Lower leg skin (tissue), 4 donors: Measurements from ENCODE around the gene WNT2. TPM values are rescaled to one million over a fixed set of nuclear protein-coding genes. Genes with fewer than 3 reads are reported as not detected.

ENCODE experiments used
- DNase-seq, 2 donors: peaks; one replicate each; pipeline ENCODE4 v3.0.0-alpha.2; 2019; ENCODE audit warnings: low spot score in 2 of 2
- H3K4me3 ChIP-seq: fragments of 200-600 bp; sonication (generic); 2 replicates; pipeline ENCODE4 v1.5.1; 2017; ENCODE audit warnings: mild to moderate bottlenecking, low read depth; ENCODE audit not compliant: poor library complexity, severe bottlenecking
- POLR2A ChIP-seq, 2 donors: fragments of 450-650 bp; IDR thresholded peaks; one replicate each; pipeline ENCODE4 v1.6.1; 2016 to 2017; ENCODE audit warnings: antibody characterized with exemption in 2 of 2, mild to moderate bottlenecking in 1 of 2, moderate library complexity in 1 of 2
- WGBS, 2 donors: methylation state at CpG; one replicate each; pipeline ENCODE4 v1.1.5; 2018; 5-methylcytosine and 5-hydroxymethylcytosine counted together
- intact Hi-C: fragments of 100-400 bp; cut with DNase I; formaldehyde crosslinking; loops from one replicate; pipeline ENCODE4 v1.15.0; 2023; ENCODE audit warnings: low total_unique reads
- total RNA-seq, 4 donors: library from RNA; depleted of rRNA; stranded (reverse); fragments of >200 nt; gene quantifications; one replicate each; pipeline ENCODE4 v1.1.0, GENCODE V29; 2016
- TF ChIP-seq, protein P1 (sequence below), 3 donors: fragments of 450-650 bp; IDR thresholded peaks; one replicate each; pipeline ENCODE4 v1.5.1; 2016; ENCODE audit warnings: antibody characterized with exemption in 3 of 3, mild to moderate bottlenecking in 3 of 3, moderate library complexity in 2 of 3

The WNT2 gene
- total RNA-seq, 4 donors from 2014 or later, result 0.69 to 1.5 (median 1.1) TPM

GRCh38 chr7:117320523-117320922, 2.3 kb downstream of the WNT2 start:
- DNase-seq, result no peak
- H3K4me3 ChIP-seq, result no peak overlapping the region
- WGBS, 2 donors, result 68 to 90% methylated on average over 9 to 10 of the region's 10 CpGs
- intact Hi-C loops, result no loop called here
- no peak for TF ChIP-seq POLR2A (IDR thresholded peaks at IDR 0.05)
- TF ChIP-seq, protein P1, sequence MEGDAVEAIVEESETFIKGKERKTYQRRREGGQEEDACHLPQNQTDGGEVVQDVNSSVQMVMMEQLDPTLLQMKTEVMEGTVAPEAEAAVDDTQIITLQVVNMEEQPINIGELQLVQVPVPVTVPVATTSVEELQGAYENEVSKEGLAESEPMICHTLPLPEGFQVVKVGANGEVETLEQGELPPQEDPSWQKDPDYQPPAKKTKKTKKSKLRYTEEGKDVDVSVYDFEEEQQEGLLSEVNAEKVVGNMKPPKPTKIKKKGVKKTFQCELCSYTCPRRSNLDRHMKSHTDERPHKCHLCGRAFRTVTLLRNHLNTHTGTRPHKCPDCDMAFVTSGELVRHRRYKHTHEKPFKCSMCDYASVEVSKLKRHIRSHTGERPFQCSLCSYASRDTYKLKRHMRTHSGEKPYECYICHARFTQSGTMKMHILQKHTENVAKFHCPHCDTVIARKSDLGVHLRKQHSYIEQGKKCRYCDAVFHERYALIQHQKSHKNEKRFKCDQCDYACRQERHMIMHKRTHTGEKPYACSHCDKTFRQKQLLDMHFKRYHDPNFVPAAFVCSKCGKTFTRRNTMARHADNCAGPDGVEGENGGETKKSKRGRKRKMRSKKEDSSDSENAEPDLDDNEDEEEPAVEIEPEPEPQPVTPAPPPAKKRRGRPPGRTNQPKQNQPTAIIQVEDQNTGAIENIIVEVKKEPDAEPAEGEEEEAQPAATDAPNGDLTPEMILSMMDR (IDR thresholded peaks at IDR 0.05), result no peak

DNA sequence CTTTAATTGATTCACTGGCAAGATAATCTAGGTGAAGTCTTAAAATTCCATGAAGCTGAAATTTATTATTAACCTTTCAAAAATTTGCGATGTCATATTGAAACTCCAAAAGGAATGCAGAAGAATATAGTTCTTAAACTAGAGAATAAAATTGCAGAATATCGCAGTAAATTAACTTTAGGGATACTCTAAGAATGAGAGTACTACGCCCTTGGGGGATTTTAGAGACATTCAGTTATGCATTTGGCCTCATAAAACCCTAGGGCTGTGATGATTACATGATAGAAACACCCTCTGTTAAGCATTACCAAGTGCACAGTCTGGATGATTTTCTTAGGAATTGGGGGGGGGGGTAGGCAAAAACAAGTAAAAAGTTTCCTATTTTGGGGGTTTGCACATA, 3.7 kb downstream of the WNT2 start:
- TF ChIP-seq POLR2A (IDR thresholded peaks at IDR 0.05), result no peak
- TF ChIP-seq, protein P1 (IDR thresholded peaks at IDR 0.05), result no peak
- intact Hi-C loops, result no loop called here
- no peak overlapping the region for H3K4me3 ChIP-seq
- 72 to 78% methylated on average over 3 of the region's 3 CpGs for WGBS, 2 donors
- no peak for DNase-seq

GRCh38 chr7:117313582-117313981, 9.3 kb downstream of the WNT2 start:
- H3K4me3 ChIP-seq, result no peak overlapping the region
- DNase-seq, result no peak
- no peak for TF ChIP-seq POLR2A (IDR thresholded peaks at IDR 0.05)
- TF ChIP-seq, protein P1 (IDR thresholded peaks at IDR 0.05), result no peak
- intact Hi-C loops, result no loop called here

DNA sequence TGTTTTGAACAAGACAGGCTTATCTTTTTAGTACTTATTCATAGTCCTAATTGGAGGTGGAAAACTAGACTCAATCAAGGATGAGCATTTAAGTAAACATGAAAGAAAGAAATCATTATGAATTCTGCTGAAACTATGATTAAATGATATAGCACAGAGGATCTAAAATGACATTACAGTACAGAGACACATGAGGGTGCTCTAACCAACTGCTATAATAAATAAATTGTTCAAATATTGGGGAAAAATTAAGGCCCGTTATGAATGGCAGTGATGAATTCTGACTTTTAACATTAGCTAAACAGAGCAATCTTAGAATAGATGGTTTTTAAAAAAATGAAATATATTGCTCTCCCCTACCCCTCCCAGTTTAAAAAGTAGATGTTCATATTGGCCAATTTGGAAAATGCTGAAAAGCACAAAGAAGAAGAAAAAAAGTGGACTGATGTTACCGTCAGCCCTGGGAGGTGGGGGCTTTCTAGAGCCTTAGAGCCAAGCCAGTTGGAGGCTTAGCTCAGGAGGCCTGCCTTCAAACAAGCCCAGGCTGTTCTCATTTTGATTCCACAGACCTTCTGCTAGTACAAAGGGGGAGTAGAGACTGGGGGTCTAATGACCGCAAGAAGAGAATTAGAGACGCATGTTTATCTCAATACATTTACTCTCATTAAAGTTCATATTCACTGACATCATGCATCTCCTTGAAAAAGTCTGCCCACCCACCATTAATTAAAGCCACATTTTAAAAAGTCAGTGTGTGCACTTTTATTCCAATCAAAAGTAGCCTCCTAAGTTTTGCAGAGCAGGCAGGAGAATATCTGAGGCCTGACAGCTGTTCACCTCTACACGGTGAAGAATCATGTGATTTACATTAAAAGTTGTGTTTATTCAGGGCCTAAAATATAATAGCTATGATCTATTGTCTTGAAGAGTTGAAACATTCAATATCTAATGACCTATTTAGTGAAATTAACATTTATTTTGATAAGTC, 10.0 kb downstream of the WNT2 start:
- no peak overlapping the region for H3K4me3 ChIP-seq
- intact Hi-C loops, result no loop called here
- DNase-seq, result no peak
- WGBS, 2 donors, result 70 to 79% methylated on average over 5 of the region's 5 CpGs
- TF ChIP-seq POLR2A (IDR thresholded peaks at IDR 0.05), result no peak
- TF ChIP-seq, protein P1 (IDR thresholded peaks at IDR 0.05), result no peak

DNA sequence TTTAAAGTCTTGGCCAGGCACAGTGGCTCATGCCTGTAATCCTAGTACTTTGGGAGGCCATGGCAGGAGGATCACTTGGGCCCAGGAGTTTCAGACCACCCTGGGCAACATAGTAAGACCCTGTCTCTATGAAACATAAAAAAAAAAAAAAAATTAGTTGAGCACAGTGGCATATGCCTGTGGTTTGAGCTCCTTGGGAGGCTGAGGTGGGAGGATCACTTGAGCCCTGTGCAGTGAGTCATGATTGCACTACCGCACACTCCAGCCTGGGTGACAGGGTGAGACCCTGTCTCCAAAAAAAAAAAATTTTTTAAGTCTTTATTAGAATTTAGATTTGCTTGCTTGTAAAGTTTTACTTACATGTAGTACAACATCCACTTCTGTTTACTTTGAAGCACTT, 14.0 kb downstream of the WNT2 start:
- DNase-seq, result no peak
- TF ChIP-seq, protein P1 (IDR thresholded peaks at IDR 0.05), result no peak
- no peak for TF ChIP-seq POLR2A (IDR thresholded peaks at IDR 0.05)
- intact Hi-C loops, result no loop called here
- H3K4me3 ChIP-seq, result no peak overlapping the region
- WGBS, 2 donors, result 91 to 100% methylated on average over 1 of the region's 1 CpG
